IgD-negative memory B cell (primary cell): Measurements from ENCODE around the gene TNRC6B. TPM values are rescaled to one million over a fixed set of nuclear protein-coding genes. Genes with fewer than 3 reads are reported as not detected.
"Not testable (repeated sequence)": the region's sequence is repeated elsewhere in the genome, so short reads cannot be mapped to it uniquely, and the experiment has no call there.

Experiments used
- H3K27ac Mint-ChIP-seq, 3 donors: one replicate each; pipeline ENCODE4 v1.8.0; 2020 to 2022; ENCODE audit warnings: mild to moderate bottlenecking in 3 of 3, mixed read lengths in 3 of 3, moderate library complexity in 1 of 3
- H3K27me3 Mint-ChIP-seq: one replicate; pipeline ENCODE4 v1.8.0; 2021; ENCODE audit warnings: mixed read lengths
- H3K36me3 Mint-ChIP-seq: one replicate; pipeline ENCODE4 v1.8.0; 2020; ENCODE audit warnings: mild to moderate bottlenecking, mixed read lengths
- H3K4me1 Mint-ChIP-seq, 3 donors: one replicate each; pipeline ENCODE4 v1.8.0; 2020 to 2022; ENCODE audit warnings: mixed read lengths in 3 of 3, mild to moderate bottlenecking in 1 of 3
- H3K4me3 Mint-ChIP-seq, 4 donors: one replicate each; pipeline ENCODE4 v1.8.0; 2020 to 2022; ENCODE audit warnings: mild to moderate bottlenecking in 4 of 4, mixed read lengths in 4 of 4, moderate library complexity in 3 of 4
- H3K9me3 Mint-ChIP-seq, 3 donors: one replicate each; pipeline ENCODE4 v1.8.0; 2020 to 2021; ENCODE audit warnings: mixed read lengths in 3 of 3, mild to moderate bottlenecking in 1 of 3
- polyA plus RNA-seq: library from polyadenylated mRNA; unstranded; fragments of 300-500 nt; fragmentation: Illumina TruSeq; gene quantifications from one replicate; pipeline ENCODE4 v1.2.3, GENCODE V29; 2021

TNRC6B gene
- polyA plus RNA-seq, 1 donor from 2014 or later = 143 TPM

- H3K9me3 Mint-ChIP-seq, H3K36me3 Mint-ChIP-seq, H3K27me3 Mint-ChIP-seq: not testable (repeated sequence)
- Mint-ChIP-seq H3K4me3 (peak overlapping the region in 1 of 4 donors; percentile 60), H3K27ac (peak overlapping the region in 2 of 3 donors; percentile 39 to 62), H3K4me1 (peaks cover 23 to 61% (median 55%) of the 10 kb centered on the region in 3 donors)
Measured at GRCh38 chr22:40197421-40197820, 19.7 kb downstream of the TNRC6B start.

- Mint-ChIP-seq H3K27me3 (no peaks in the 10 kb centered on the region), H3K4me1 (peaks cover 18 to 65% (median 57%) of the 10 kb centered on the region in 3 donors), H3K36me3 (peaks cover 2% of the 10 kb centered on the region), H3K9me3 (no peaks in the 10 kb centered on the region), H3K27ac (peak overlapping the region in 2 of 3 donors; percentile 59 to 73), H3K4me3 (no peak overlapping the region)
Measured at GRCh38 chr22:40198733-40199132, 21.0 kb downstream of the TNRC6B start.

- Mint-ChIP-seq H3K36me3 (peaks cover 2% of the 10 kb centered on the region), H3K4me1 (peaks cover 19 to 67% (median 56%) of the 10 kb centered on the region in 3 donors), H3K4me3 (peak overlapping the region in 1 of 4 donors; percentile 61), H3K9me3 (no peaks in the 10 kb centered on the region), H3K27ac (peak overlapping the region in 1 of 3 donors; percentile 59), H3K27me3 (no peaks in the 10 kb centered on the region)
Measured at GRCh38 chr22:40199223-40199622, 21.5 kb downstream of the TNRC6B start.

GRCh38 chr22:40199852-40200251 lies 22.1 kb downstream of the TNRC6B start:
- no peaks in the 10 kb centered on the region for H3K9me3 Mint-ChIP-seq
- H3K27me3 Mint-ChIP-seq = no peaks in the 10 kb centered on the region
- H3K36me3 Mint-ChIP-seq = peaks cover 2% of the 10 kb centered on the region
- peaks cover 23 to 69% (median 56%) of the 10 kb centered on the region in 3 donors for H3K4me1 Mint-ChIP-seq
- peak overlapping the region in 2 of 3 donors; percentile 59 to 78 for H3K27ac Mint-ChIP-seq
- H3K4me3 Mint-ChIP-seq = no peak overlapping the region

GRCh38 chr22:40200795-40201530 lies 23.2 kb downstream of the TNRC6B start:
- peak overlapping the region in 2 of 4 donors; percentile 17 to 45 for H3K4me3 Mint-ChIP-seq
- H3K9me3 Mint-ChIP-seq = no peaks in the 10 kb centered on the region
- H3K27ac Mint-ChIP-seq = peak overlapping the region in 2 of 3 donors; percentile 39 to 78
- peaks cover 26 to 66% (median 52%) of the 10 kb centered on the region in 3 donors for H3K4me1 Mint-ChIP-seq
- H3K27me3 Mint-ChIP-seq = no peaks in the 10 kb centered on the region
- H3K36me3 Mint-ChIP-seq = peaks cover 2% of the 10 kb centered on the region

GRCh38 chr22:40202225-40202944 lies 24.7 kb downstream of the TNRC6B start:
- peaks cover 28 to 57% (median 42%) of the 10 kb centered on the region in 3 donors for H3K4me1 Mint-ChIP-seq
- H3K9me3 Mint-ChIP-seq = no peaks in the 10 kb centered on the region
- peak overlapping the region; percentile 45 to 76 (median 53) for H3K27ac Mint-ChIP-seq
- H3K27me3 Mint-ChIP-seq = no peaks in the 10 kb centered on the region
- no peaks in the 10 kb centered on the region for H3K36me3 Mint-ChIP-seq
- peak overlapping the region in 2 of 4 donors; percentile 51 to 87 for H3K4me3 Mint-ChIP-seq

GRCh38 chr22:40203572-40203971 lies 25.8 kb downstream of the TNRC6B start:
- Mint-ChIP-seq H3K27ac (peak overlapping the region; percentile 45 to 76 (median 53)), H3K4me1 (peaks cover 28 to 60% (median 39%) of the 10 kb centered on the region in 3 donors), H3K9me3 (no peaks in the 10 kb centered on the region), H3K4me3 (peak overlapping the region; percentile 3 to 87 (median 46)), H3K36me3 (no peaks in the 10 kb centered on the region), H3K27me3 (no peaks in the 10 kb centered on the region)

- Mint-ChIP-seq H3K4me1 (peaks cover 25 to 58% (median 40%) of the 10 kb centered on the region in 3 donors), H3K9me3 (no peaks in the 10 kb centered on the region), H3K27me3 (no peaks in the 10 kb centered on the region), H3K36me3 (no peaks in the 10 kb centered on the region), H3K4me3 (no peak overlapping the region), H3K27ac (no peak overlapping the region)
Measured at GRCh38 chr22:40204321-40205116, 26.8 kb downstream of the TNRC6B start.

GRCh38 chr22:40206561-40206960 lies 28.8 kb downstream of the TNRC6B start:
- Mint-ChIP-seq H3K36me3 (no peaks in the 10 kb centered on the region), H3K27ac (no peak overlapping the region), H3K27me3 (no peaks in the 10 kb centered on the region), H3K4me1 (peaks cover 43 to 66% (median 51%) of the 10 kb centered on the region in 3 donors), H3K9me3 (no peaks in the 10 kb centered on the region), H3K4me3 (no peak overlapping the region)

GRCh38 chr22:40210818-40211217 lies 33.1 kb downstream of the TNRC6B start:
- Mint-ChIP-seq H3K4me3 (peak overlapping the region; percentile 3 to 87 (median 60)), H3K4me1 (peaks cover 52 to 58% (median 54%) of the 10 kb centered on the region in 3 donors), H3K9me3 (no peaks in the 10 kb centered on the region), H3K27me3 (no peaks in the 10 kb centered on the region), H3K36me3 (peaks cover 5% of the 10 kb centered on the region), H3K27ac (peak overlapping the region; percentile 14 to 80 (median 25))

- Mint-ChIP-seq H3K27me3 (no peaks in the 10 kb centered on the region), H3K4me1 (peaks cover 59 to 64% (median 61%) of the 10 kb centered on the region in 3 donors), H3K9me3 (no peaks in the 10 kb centered on the region), H3K36me3 (peaks cover 5% of the 10 kb centered on the region), H3K4me3 (peak overlapping the region in 1 of 4 donors; percentile 87), H3K27ac (peak overlapping the region in 2 of 3 donors; percentile 25 to 36)
Measured at GRCh38 chr22:40211476-40212054, 33.8 kb downstream of the TNRC6B start.

GRCh38 chr22:40212121-40212520 lies 34.4 kb downstream of the TNRC6B start:
- Mint-ChIP-seq H3K9me3 (no peaks in the 10 kb centered on the region), H3K27me3 (no peaks in the 10 kb centered on the region), H3K4me1 (peaks cover 63 to 69% (median 67%) of the 10 kb centered on the region in 3 donors), H3K27ac (peak overlapping the region in 1 of 3 donors; percentile 19), H3K4me3 (peak overlapping the region in 2 of 4 donors; percentile 18 to 43), H3K36me3 (peaks cover 5% of the 10 kb centered on the region)

- H3K36me3 Mint-ChIP-seq = peaks cover 5% of the 10 kb centered on the region
- no peaks in the 10 kb centered on the region for H3K27me3 Mint-ChIP-seq
- peak overlapping the region; percentile 60 to 76 (median 65) for H3K27ac Mint-ChIP-seq
- H3K4me1 Mint-ChIP-seq = peaks cover 61 to 68% (median 66%) of the 10 kb centered on the region in 3 donors
- H3K9me3 Mint-ChIP-seq = no peaks in the 10 kb centered on the region
- H3K4me3 Mint-ChIP-seq = no peak overlapping the region
Measured at GRCh38 chr22:40213478-40213877, 35.8 kb downstream of the TNRC6B start.

- Mint-ChIP-seq H3K4me1 (peaks cover 56 to 70% (median 69%) of the 10 kb centered on the region in 3 donors), H3K27ac (peak overlapping the region; percentile 17 to 41 (median 35)), H3K27me3 (no peaks in the 10 kb centered on the region), H3K4me3 (peak overlapping the region in 1 of 4 donors; percentile 89), H3K9me3 (no peaks in the 10 kb centered on the region), H3K36me3 (peaks cover 5% of the 10 kb centered on the region)
Measured at GRCh38 chr22:40215266-40215665, 37.5 kb downstream of the TNRC6B start.
